Right lobe of liver (tissue), 4 donors: ENCODE data around the gene GPS1.

ENCODE experiments used
- POLR2A ChIP-seq: fragments of 450-650 bp; IDR thresholded peaks from one replicate; pipeline ENCODE4 v1.6.1; 2017; ENCODE audit warnings: antibody characterized with exemption, mild to moderate bottlenecking
- TF ChIP-seq, protein P1 (sequence below), 4 donors: fragments of 200-600 bp in 3 of 4; fragments of 450-650 bp in 1 of 4; IDR thresholded peaks; one replicate each; pipeline versions ENCODE4 v1.5.1 to v1.8.0; 2016 to 2022; ENCODE audit warnings: antibody characterized with exemption in 4 of 4, mild to moderate bottlenecking in 2 of 4
- donor health status: DM: no; HTN: no; CAD: no.
- donor health status: DM: no; HTN: no; CAD: no.
- donor health status: DM: no; HTN: yes; CAD: no.

DNA sequence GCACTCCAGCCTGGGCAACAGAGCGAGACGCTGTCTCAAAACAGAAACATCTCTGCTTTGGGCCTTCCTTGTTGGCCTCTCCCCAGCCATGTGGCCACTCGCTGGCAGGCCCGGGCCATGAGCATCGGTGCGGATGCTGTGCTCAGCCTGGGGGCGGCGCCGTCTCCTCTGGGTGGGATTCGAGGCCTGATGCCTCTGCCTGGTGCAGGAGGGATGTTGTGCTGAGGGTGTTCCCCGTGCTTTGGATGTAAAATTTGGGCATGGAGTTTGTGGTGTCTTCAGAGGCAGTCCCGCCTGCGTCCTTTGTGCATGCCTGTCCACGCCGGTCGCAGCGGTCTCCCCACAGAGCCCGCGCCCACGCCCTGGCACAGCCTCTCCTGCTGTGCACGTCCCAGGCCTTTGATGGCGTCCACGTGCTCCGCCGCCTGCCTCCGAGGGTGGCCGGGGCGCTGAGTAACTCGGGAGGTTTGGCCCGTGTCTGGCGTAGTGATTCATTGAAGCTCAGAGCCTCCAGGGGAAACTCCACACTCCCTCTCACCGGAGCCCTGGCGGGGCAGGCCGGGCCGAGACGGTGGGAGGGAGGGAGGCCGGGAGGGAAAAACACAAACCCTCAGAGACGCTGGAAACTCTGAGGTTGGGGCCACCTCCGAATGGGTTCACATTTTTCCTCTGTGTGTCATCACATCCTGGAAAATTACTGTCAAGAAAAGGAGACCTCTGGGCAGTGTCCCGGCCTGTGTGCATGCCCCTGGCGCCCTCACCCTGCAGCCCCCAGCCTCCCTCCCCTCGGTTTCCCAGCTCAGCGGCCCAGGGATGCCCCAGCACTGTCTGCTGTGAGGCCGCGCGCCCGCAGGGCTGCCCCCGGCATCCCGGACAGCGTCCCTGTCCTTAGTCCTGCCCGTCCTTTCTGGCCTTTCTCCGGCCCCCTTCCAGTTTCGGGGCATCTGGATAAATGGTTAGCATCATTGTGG is 48.0 kb upstream of the GPS1 start:
- TF ChIP-seq, protein P1, sequence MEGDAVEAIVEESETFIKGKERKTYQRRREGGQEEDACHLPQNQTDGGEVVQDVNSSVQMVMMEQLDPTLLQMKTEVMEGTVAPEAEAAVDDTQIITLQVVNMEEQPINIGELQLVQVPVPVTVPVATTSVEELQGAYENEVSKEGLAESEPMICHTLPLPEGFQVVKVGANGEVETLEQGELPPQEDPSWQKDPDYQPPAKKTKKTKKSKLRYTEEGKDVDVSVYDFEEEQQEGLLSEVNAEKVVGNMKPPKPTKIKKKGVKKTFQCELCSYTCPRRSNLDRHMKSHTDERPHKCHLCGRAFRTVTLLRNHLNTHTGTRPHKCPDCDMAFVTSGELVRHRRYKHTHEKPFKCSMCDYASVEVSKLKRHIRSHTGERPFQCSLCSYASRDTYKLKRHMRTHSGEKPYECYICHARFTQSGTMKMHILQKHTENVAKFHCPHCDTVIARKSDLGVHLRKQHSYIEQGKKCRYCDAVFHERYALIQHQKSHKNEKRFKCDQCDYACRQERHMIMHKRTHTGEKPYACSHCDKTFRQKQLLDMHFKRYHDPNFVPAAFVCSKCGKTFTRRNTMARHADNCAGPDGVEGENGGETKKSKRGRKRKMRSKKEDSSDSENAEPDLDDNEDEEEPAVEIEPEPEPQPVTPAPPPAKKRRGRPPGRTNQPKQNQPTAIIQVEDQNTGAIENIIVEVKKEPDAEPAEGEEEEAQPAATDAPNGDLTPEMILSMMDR (IDR thresholded peaks at IDR 0.05): no peak
- TF ChIP-seq POLR2A: no peak
